GM12874 (cell line): ENCODE results near the gene CBX8.

Experiments
- CTCF ChIP-seq: IDR thresholded peaks from 2 replicates; pipeline ENCODE4 v1.5.1; 2011; ENCODE audit warnings: low read depth, mild to moderate bottlenecking, control low read depth, low read length, moderate library complexity; ENCODE audit not compliant: insufficient read depth

CBX8 gene

GRCh38 chr17:79789943-79790804, 6.7 kb downstream of the CBX8 start:
- peak; percentile 86 for TF ChIP-seq CTCF

GRCh38 chr17:79788989-79789942, 7.6 kb downstream of the CBX8 start:
- no peak for TF ChIP-seq CTCF

- TF ChIP-seq CTCF: no peak
These were observed 8.4 kb downstream of the CBX8 start for GRCh38 chr17:79788455-79788854.

- no peak for TF ChIP-seq CTCF
These were observed 9.8 kb downstream of the CBX8 start for GRCh38 chr17:79786930-79787643.

GRCh38 chr17:79785900-79786810, 10.7 kb downstream of the CBX8 start:
- no peak for TF ChIP-seq CTCF

- TF ChIP-seq CTCF: no peak
These were observed 11.6 kb downstream of the CBX8 start for GRCh38 chr17:79785017-79785899.
